ENCODE results near the gene ITPRIP. TPM values are rescaled to one million over a fixed set of nuclear protein-coding genes. Genes with fewer than 3 reads are reported as not detected.

ITPRIP gene
- total RNA-seq, 2 donors from 2014 or later: 4.7 to 7.9 TPM

DNA sequence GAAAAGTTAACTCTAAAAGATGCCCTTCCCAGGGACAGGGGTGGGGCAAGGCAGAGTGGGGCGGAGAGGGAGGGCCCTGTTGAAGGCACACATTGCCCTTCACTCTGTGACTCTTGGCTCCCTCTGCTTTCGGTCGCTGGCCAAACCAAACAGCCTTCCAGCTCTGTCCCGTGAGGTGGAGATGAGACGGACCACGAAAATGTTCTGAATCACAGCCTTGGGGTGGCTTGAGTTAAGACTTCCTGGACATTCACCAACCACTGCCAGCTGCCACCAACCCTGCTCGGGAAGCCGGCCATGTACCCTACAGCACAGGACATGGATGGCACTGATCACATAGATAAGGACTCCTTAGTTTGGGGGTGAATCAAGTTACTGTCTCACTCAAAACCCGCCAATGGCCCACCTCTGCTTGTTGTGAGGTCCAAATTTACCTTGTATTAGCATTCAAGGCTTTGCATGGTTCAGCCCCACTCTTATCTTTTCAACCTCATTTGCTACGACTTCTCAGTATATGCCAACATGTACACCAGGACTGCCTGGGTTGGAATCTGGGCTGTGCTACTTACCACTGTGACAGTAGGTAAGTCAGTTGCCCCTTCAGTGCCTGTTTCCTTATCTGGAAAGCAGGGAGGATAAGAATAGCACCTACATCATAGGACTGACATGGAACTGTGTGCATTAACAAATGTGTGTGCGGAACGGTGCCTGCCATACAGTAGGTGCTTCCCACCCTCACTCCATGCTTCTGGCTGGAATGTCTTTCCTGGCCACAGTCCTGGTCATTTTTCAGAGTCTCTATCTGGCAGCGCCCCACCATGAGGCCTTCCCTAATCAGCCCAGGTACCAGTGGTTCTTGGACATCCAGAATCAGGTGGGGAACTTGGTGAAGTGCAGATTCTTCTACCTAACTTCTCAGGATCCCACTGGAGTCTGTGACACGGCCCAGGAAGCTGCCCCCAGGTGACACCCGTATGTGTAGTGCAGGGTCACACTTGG, 28.0 kb downstream of the ITPRIP start:
- Histone ChIP-seq H3K4me1 (peaks cover 15% of the 10 kb centered on the region), H3K27me3 (no peaks in the 10 kb centered on the region), H3K36me3 (replicated peaks in 1 of 2; ENCODE audit: insufficient read depth in 1 of 2, low read depth in 2 of 2) (peaks cover 8 to 16% of the 10 kb centered on the region in 2 donors), H3K27ac (no peak overlapping the region), H3K9me3 (no peaks in the 10 kb centered on the region), H3K4me3 (no peak overlapping the region)
- WGBS, 2 donors: 59 to 64% methylated on average over 13 to 15 of the region's 15 CpGs
- peak; percentile 43 for ATAC-seq
- no peak for TF ChIP-seq POLR2A (IDR thresholded peaks at IDR 0.05)
- TF ChIP-seq, protein P1, sequence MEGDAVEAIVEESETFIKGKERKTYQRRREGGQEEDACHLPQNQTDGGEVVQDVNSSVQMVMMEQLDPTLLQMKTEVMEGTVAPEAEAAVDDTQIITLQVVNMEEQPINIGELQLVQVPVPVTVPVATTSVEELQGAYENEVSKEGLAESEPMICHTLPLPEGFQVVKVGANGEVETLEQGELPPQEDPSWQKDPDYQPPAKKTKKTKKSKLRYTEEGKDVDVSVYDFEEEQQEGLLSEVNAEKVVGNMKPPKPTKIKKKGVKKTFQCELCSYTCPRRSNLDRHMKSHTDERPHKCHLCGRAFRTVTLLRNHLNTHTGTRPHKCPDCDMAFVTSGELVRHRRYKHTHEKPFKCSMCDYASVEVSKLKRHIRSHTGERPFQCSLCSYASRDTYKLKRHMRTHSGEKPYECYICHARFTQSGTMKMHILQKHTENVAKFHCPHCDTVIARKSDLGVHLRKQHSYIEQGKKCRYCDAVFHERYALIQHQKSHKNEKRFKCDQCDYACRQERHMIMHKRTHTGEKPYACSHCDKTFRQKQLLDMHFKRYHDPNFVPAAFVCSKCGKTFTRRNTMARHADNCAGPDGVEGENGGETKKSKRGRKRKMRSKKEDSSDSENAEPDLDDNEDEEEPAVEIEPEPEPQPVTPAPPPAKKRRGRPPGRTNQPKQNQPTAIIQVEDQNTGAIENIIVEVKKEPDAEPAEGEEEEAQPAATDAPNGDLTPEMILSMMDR (IDR thresholded peaks at IDR 0.05): no peak
- DNase-seq: peak in 3 of 4 donors; percentile 37 to 51 (median 50)
- intact Hi-C loops (cut with DNase I): loop anchor here (5.0 kb wide), 1 partner anchor 37 kb away; no protein-coding TSS in a partner anchor

DNA sequence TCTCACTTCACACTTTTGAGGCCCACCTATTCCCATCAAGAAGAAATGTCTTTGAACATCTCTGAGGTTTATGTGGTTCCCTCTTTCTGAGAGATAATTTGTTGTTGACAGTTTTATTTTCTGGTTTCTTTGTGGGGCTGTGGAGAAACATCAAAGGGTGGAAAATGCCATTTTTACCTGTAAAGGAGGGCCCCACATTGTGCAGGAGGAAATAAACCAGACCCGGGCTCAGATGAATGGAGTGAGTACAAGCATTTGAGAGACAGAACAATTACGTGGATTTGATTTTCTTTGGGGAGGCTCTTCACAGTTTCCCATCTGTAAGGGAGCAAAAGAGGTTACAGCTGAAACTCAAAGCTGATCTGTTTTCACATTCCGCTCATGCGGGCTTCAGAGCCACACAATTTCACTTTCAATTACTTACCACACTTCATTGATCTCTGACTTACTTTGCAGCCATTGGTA, 29.8 kb downstream of the ITPRIP start:
- no peak overlapping the region for H3K27ac ChIP-seq
- no peak for DNase-seq
- H3K36me3 ChIP-seq (replicated peaks in 1 of 2; ENCODE audit: insufficient read depth in 1 of 2, low read depth in 2 of 2): peaks cover 0 to 3% of the 10 kb centered on the region in 2 donors
- no peak overlapping the region for H3K4me3 ChIP-seq
- peaks cover 16% of the 10 kb centered on the region for H3K4me1 ChIP-seq
- H3K9me3 ChIP-seq: no peaks in the 10 kb centered on the region
- ATAC-seq: no peak
- TF ChIP-seq POLR2A (IDR thresholded peaks at IDR 0.05): no peak
- TF ChIP-seq, protein P1 (IDR thresholded peaks at IDR 0.05): no peak
- 75 to 77% methylated on average over 4 of the region's 4 CpGs for WGBS, 2 donors
- intact Hi-C loops (cut with DNase I): loop anchor here (5.0 kb wide), 1 partner anchor 39 kb away; no protein-coding TSS in a partner anchor
- no peaks in the 10 kb centered on the region for H3K27me3 ChIP-seq

DNA sequence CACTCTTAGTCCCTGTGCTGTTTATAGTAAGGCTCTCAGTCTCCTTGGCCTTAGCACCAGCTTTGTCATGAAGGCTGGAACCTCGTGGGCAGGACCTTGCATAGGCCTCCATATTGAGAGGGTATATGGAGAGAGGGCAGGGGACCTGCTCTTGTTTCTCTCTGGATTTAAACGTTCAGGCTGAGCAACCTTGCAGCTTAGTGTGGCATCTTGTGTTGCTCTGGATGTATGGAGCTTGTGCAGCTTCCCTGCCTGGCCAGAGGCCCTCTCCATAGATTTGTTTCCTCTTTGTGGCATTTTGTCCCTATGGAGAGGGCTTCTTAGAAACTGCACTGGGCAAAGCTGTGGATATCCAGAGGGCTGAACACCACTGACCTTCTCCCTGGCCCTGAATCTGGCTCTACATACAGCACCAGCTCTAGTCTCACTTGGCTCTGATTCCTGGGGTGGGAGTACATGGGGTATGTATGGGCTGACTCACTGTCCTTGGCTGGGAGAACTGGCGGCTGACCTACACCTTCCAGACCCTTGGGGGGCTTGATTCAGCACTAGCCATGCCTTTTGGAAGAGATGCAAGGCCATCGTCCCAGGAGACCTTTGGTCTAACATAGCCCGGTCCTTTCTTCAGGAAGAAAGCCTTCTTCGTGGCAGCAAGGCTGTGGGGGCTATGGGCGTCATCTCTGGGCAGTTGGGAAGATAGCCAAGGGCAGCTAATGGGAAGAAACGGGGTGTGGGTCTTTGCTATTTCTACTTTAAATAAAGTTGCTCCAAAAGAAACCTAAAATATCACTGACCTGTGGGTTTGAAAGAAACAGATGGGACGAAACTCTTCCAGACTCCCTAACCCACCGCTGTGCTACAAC, 30.5 kb downstream of the ITPRIP start:
- ATAC-seq (no peak), DNase-seq (no peak)
- intact Hi-C loops (cut with DNase I): loop anchor here (5.0 kb wide), 1 partner anchor 39 kb away; no protein-coding TSS in a partner anchor
- Histone ChIP-seq H3K4me1 (peaks cover 16% of the 10 kb centered on the region), H3K9me3 (no peaks in the 10 kb centered on the region), H3K36me3 (replicated peaks in 1 of 2; ENCODE audit: insufficient read depth in 1 of 2, low read depth in 2 of 2) (no peaks in the 10 kb centered on the region), H3K4me3 (no peak overlapping the region), H3K27me3 (no peaks in the 10 kb centered on the region), H3K27ac (no peak overlapping the region)
- 65% methylated on average over 9 to 10 of the region's 10 CpGs for WGBS, 2 donors
- no peak for TF ChIP-seq POLR2A (IDR thresholded peaks at IDR 0.05)
- TF ChIP-seq, protein P1 (IDR thresholded peaks at IDR 0.05): no peak

DNA sequence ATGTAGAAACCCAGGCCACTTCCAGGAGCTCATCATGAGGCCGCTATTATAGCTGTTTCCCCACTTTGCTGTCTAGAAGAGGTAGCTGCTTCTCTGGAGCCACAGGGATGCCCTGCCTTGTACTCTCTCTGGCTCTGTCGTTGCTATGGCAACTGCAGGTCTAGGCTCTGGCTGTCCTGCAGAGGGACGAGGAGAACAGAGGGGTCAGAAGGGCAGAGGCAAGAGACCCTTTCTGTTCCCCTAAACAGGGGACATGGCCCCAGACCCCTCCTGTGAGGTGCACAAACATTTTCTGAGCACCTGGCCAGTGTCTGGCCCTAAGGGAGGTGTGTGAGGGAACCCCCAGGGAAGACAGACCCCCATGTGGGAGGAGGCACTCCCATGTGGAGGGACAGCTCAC, 31.4 kb downstream of the ITPRIP start:
- Histone ChIP-seq H3K36me3 (replicated peaks in 1 of 2; ENCODE audit: insufficient read depth in 1 of 2, low read depth in 2 of 2) (no peaks in the 10 kb centered on the region), H3K4me1 (peaks cover 16% of the 10 kb centered on the region), H3K4me3 (no peak overlapping the region), H3K27me3 (no peaks in the 10 kb centered on the region), H3K27ac (no peak overlapping the region), H3K9me3 (no peaks in the 10 kb centered on the region)
- ATAC-seq (no peak), DNase-seq (no peak)
- TF ChIP-seq, protein P1 (IDR thresholded peaks at IDR 0.05): no peak
- no peak for TF ChIP-seq POLR2A (IDR thresholded peaks at IDR 0.05)
- 56 to 63% methylated on average over 3 of the region's 3 CpGs for WGBS, 2 donors
- intact Hi-C loops (cut with DNase I): loop anchor here (5.0 kb wide), 1 partner anchor 40 kb away; no protein-coding TSS in a partner anchor

All from body of pancreas (tissue), 4 donors.